ENCODE results near the gene HAUS3. TPM values are rescaled to one million over a fixed set of nuclear protein-coding genes. Genes with fewer than 3 reads are reported as not detected.

HAUS3 gene
- total RNA-seq, 1 experiment from 2014 or later = 9.5 TPM

DNA sequence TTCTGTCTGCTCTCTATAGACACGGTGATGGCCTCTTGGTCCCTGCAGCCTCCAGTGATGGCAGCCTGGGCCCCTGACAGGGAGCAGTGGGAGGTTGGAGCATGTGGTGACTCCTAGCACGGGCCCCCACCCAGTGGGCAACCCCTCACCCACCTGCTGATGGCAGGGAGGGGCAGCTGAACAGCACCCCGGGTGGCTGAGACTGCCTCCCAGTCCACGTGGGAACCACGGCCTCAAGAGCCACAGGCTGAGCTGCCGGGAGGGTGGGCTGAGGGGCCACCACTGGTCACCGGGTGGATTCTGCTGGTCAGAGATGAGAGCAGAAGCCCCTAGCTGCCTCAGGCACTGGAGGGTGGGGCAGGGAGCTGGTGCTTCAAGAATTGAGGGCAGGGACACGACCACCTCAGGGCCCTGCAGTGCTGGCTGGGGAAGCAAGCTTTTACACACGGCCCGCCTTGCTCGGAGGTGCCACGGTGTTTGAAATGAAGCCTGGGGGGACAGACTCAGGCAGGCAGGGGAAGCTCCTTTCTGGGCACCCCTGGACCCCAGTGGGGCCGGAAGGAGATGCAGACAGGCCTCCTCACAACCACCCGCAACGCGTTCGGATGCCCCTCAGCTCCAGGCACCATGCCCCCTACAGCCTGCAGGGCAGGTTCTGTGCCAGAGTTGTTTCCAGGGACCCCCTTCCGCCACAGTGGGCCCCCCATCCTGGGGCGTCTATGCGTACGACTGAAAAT is 6.3 kb upstream of the HAUS3 start:
- Histone ChIP-seq H3K9ac (ENCODE audit: low read length) (no peak overlapping the region), H3K9me2 (replicated peaks; ENCODE audit: low read length) (no peaks in the 10 kb centered on the region), H3K4me2 (ENCODE audit: low read length) (no peak overlapping the region), H3F3A (ENCODE audit: low read length, unreplicated experiment) (no peaks in the 10 kb centered on the region), H3K27me3 (ENCODE audit: low read length) (no peaks in the 10 kb centered on the region), H3K9me3 (ENCODE audit: low read length) (no peaks in the 10 kb centered on the region), H3K79me2 (ENCODE audit: low read length) (no peaks in the 10 kb centered on the region), H4K20me1 (ENCODE audit: low read length) (no peaks in the 10 kb centered on the region), H3K4me1 (ENCODE audit: insufficient read depth, low read length) (no peaks in the 10 kb centered on the region), H3K27ac (ENCODE audit: low read length) (no peak overlapping the region), H3K4me3 (ENCODE audit: low read length) (no peak overlapping the region), H3K36me3 (ENCODE audit: low read depth, low read length) (no peaks in the 10 kb centered on the region), H2AFZ (ENCODE audit: low read length) (no peak overlapping the region)
- ATAC-seq = no peak
- POLR2A ChIA-PET (ENCODE audit: unreplicated experiment) = no interaction called here
- intact Hi-C loops (cut with micrococcal nuclease) = no loop called here
- no TSS peak for BruUV-seq (replicated peaks)
- no peak for DNase-seq
- TF ChIP-seq, protein P1, sequence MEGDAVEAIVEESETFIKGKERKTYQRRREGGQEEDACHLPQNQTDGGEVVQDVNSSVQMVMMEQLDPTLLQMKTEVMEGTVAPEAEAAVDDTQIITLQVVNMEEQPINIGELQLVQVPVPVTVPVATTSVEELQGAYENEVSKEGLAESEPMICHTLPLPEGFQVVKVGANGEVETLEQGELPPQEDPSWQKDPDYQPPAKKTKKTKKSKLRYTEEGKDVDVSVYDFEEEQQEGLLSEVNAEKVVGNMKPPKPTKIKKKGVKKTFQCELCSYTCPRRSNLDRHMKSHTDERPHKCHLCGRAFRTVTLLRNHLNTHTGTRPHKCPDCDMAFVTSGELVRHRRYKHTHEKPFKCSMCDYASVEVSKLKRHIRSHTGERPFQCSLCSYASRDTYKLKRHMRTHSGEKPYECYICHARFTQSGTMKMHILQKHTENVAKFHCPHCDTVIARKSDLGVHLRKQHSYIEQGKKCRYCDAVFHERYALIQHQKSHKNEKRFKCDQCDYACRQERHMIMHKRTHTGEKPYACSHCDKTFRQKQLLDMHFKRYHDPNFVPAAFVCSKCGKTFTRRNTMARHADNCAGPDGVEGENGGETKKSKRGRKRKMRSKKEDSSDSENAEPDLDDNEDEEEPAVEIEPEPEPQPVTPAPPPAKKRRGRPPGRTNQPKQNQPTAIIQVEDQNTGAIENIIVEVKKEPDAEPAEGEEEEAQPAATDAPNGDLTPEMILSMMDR (conservative IDR thresholded peaks at IDR 0.05; ENCODE audit: low read depth, low read length) = no peak
- TF ChIP-seq EZH2 (IDR thresholded peaks at IDR 0.05; ENCODE audit: low read length, unreplicated experiment) (no peak), EZH2phosphoT487 (IDR thresholded peaks at IDR 0.05; ENCODE audit: borderline replicate concordance, low read length) (no peak)
- CTCF ChIA-PET = no interaction called here

DNA sequence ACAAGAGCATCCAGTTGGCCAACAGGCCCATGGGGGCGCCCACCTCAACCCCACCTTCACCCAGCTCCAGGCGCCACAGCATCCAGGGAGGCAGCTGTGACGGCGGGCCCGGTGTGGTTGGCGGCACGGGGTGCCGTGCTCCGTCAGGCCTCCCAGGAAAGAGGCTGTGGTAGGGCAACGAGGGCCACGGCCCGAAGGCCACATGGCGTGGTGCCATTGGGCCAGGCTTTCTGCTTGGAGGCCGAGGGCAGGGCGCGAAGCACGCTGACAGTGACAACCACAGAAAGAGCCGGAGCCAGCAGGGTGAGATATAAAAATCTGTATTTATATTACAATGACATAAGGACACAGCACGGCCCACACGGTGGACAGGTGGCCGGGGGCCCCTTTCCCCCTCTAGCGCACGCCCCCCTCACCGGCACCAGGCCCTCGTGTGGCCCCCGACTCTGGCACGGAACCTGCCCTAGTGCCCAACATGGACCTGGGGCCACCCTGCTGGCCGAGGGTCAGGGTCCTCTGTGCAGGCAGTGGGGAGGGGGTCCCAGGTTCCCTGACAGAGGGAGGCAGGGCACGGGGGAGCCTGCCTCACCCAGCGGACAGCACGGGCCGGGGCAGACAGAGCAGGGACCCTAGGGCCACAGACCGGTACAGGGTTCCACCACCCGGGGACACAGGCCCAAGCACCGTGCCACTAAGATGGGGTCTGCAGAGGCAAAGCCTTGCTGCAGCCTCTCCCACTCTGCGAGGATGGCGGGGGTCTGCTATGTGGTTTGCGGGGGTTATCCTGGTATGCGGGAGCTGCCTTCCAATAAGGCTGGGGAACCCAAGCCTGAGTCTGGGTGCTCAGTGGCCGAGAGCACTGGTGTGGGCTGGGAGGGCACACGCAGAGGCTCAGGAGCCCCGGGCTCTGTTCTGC is 5.5 kb upstream of the HAUS3 start:
- Histone ChIP-seq H3K4me3 (ENCODE audit: low read length) (no peak overlapping the region), H3F3A (ENCODE audit: low read length, unreplicated experiment) (no peaks in the 10 kb centered on the region), H3K9ac (ENCODE audit: low read length) (no peak overlapping the region), H3K4me1 (ENCODE audit: insufficient read depth, low read length) (no peaks in the 10 kb centered on the region; the same call in 1 of the 2 replicates), H3K9me2 (replicated peaks; ENCODE audit: low read length) (no peaks in the 10 kb centered on the region), H3K9me3 (ENCODE audit: low read length) (no peaks in the 10 kb centered on the region), H3K27me3 (ENCODE audit: low read length) (no peaks in the 10 kb centered on the region), H3K27ac (ENCODE audit: low read length) (no peak overlapping the region), H3K4me2 (ENCODE audit: low read length) (no peak overlapping the region), H3K36me3 (ENCODE audit: low read depth, low read length) (no peaks in the 10 kb centered on the region), H2AFZ (ENCODE audit: low read length) (no peak overlapping the region), H4K20me1 (ENCODE audit: low read length) (no peaks in the 10 kb centered on the region), H3K79me2 (ENCODE audit: low read length) (no peaks in the 10 kb centered on the region)
- TF ChIP-seq EZH2 (IDR thresholded peaks at IDR 0.05; ENCODE audit: low read length, unreplicated experiment) (no peak), EZH2phosphoT487 (IDR thresholded peaks at IDR 0.05; ENCODE audit: borderline replicate concordance, low read length) (no peak)
- TF ChIP-seq, protein P1 (conservative IDR thresholded peaks at IDR 0.05; ENCODE audit: low read depth, low read length) = no peak
- intact Hi-C loops (cut with micrococcal nuclease) = no loop called here
- DNase-seq (no peak), ATAC-seq (no peak)
- ChIA-PET CTCF (no interaction called here), POLR2A (ENCODE audit: unreplicated experiment) (no interaction called here)
- no TSS peak for BruUV-seq (replicated peaks)
